GF-D8 (cell line): Measurements from ENCODE around the gene SORBS1.

ENCODE experiments used
- DNase-seq: peaks from one replicate; lab custom pipeline; 2025; lab: John Stamatoyannopoulos, UW

Gene SORBS1

DNA sequence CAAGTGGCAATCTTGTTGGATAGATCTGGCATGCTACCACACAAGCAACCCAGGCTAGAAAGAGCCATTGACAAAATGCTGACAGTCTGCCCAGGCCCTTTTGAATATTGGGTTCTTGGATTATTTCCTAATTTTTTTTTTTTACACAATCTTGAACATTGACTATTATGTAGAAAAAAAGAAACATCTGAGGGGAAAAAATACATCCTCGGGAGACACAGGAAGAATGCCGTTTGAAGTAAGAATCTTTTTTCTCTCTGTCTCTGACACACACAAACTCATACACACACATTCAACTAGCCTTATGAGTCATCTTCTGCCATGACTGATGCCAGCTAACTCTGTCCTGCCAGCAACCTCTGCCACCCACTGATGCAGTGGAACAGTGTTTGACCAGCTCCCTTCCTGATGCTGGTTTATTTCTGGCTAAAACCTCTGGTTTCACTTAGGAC is 47.2 kb downstream of the SORBS1 start:
- no peak for DNase-seq

DNA sequence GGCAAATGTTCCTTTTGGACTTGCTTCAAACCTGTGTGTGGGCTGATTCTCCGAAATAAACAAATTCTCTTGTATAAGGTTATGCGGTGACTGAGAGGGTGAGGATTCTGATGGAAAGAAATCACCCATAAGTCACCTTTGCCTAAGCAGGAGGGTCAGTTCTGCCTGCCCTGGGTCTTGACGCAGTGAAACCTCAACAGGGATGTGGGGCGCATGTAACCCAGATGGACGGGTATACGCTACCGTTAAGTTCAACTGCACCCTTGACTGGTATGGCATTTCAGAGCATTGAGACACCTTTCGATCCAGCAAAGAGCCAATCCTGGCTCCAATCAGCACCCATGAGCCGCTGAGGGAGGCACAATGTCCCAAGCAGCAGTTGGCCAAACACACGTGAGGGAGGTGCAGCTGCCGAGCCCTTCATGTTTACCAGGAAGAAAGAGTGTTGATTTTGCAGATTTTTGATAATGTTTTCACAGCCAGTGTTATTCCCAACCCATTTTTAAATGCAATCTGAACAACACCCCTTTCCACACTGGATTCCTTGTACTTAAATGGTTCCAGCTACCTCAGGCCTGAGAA is 48.1 kb downstream of the SORBS1 start:
- DNase-seq, result no peak

DNA sequence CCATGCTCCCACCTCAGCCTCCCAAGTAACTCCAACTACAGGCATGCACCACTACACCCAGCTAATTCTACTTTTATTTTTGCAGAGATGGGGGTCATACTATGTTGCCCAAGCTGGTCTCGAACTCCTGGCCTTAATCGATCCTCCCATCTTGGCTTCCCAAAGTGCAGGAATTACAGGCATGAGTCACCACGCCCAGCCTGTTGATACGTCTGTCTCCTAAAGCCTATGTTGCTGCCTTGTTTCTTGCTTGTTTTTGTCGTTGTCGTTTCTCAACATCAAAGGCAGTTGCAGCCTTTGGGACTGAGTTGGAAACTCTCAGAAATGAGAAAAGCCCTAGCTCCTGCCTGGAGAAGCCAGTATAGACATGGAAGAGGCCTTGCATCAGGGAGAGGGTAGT is 49.9 kb downstream of the SORBS1 start:
- no peak for DNase-seq

DNA sequence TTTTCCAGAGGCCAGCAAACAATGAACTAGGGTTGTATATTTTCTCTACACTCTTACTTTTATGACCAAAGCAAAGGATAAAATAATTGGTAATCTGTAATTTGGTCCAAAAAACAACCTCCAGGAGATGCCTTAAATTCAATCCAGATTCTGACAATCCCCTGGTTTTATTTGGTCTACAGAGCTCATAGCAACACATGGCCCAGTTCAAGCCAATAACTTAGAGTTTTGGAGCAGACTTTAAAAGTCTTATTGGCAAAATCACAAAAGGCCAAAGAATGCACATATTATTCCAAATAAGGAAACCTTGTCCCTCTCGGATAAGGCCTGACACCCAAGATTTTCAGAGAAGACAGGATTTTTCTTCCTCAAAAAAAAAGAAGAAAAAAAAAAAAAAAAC is 51.9 kb downstream of the SORBS1 start:
- no peak for DNase-seq

DNA sequence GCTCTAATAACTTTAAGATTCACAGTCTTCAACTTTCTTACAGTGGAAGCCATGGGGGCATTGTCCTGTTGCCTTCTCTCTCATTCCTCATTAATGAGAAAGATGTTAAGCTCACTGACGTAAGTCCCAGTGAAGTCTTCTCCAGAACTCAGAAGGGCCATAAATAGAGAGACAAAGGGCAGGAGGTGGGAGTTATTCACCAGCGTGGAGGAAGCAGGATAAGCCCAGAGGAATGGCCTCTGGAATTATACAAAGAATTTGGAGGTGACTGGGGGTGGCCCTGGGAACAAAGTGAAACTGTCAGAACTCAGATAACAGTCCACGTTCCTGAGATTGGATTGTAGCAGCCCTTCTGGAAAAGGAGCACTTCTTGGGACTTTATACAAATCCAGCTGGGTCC is 52.4 kb downstream of the SORBS1 start:
- DNase-seq, result no peak

DNA sequence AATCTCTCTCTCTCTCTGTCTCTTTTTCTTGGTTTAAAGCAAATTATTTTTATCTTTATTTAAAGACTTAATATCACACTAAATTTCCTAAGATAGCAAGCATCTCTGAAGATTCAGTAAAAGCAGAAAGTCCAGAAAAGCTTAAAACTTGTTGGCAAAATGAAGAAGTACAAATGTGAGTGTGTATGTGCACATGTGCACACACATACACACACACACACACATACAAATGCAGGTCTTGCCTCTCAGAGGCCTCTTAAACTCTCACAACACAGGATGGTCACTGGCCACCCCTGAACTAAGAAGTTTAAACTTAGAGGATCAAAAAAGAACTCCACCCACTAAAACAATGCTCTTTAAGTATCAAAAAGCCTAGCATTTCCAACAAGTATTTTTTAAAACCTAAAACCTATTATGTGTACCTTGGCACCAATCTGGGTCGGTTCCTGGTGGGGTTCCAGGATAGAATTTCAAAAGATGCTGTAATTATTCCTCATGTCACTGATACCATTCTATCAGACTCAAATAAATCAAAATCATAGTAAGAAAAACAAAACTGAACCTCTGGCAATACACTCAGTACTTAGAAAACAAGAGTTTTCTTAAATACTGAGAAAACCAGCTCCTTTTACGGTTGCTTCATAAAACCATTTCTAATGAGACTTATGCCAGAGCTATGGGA is 55.0 kb downstream of the SORBS1 start:
- no peak for DNase-seq

DNA sequence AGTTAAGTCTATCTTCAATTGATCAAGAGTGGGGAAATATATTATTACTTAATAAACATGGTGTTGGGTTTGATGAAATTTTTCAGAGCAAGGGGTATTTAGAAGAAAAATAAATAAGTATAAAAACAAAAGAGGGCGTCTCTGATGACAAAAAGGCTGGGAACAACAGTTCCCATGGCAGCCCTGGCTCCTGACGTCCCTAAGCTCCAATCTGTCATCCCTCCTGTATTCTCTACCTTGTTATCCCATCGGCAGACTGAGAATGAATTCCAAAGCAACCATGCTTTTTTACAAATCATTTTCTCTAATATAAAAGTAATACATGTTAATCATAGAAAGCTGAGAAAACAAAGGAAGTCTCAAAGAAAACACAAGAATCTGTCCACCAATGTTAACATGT is 55.5 kb downstream of the SORBS1 start:
- no peak for DNase-seq

DNA sequence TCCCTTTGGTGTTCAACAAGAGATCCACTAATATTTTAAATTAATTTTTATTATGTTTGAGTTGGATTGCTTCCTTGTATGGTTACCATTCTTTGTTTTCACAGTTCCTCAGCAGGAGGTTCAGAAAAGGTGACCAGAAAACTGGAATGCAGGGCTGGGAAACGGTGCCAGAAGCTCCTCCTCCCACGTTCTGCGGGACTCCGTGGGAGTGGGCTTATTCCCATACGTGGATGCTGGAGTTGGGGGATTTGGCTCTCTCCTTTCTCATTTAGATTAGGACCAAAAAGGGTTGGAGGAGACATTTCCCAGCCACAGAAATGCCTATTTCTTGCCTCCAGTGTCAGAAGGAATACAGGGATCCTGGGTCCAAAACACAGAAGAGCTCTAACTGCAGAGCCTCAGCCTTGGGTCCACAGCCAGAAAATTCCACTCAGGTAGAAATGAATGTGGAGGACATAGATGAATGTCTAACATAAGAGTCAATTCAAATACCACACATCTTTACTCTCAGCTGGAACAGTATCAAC is 56.0 kb downstream of the SORBS1 start:
- no peak for DNase-seq

DNA sequence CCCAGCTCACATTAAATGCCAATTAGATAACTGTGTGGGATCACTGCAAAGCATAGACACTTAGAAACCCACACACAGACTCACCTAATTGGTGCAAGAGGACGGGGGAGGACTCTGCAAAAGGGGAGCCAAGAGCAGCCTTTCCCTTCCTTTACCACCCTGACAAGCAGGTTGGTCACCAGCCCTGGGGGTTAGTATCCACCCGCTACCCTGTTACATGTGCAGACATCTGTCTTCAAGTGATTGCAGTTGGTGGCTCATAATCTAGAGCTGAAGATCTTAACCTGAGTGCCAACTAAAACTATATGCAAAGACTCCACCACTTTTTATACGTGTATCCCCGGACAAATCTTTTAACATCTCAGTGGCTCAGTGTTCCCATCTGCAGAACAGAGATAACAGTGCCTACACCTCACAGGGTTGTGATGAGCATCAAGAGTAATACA is 56.9 kb downstream of the SORBS1 start:
- DNase-seq, result no peak

DNA sequence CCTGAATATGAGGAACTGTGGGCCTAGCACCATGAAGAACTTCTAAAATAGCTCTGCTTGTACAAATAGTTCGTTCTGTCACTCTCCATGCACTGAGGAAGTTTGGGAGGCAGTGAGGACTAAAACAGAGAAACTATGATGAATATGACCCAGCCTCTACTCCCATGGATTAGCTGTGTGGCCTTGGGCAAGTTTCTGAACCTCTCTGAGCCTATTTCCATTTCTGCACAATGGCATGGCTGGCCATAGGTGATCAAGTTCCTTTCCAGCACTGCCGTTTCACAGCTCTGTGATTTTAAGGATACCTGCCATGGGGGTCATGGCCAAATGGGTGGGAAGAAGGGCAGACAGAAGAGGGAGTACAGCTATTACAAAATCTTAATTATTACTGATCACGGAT is 57.6 kb downstream of the SORBS1 start:
- DNase-seq, result no peak

DNA sequence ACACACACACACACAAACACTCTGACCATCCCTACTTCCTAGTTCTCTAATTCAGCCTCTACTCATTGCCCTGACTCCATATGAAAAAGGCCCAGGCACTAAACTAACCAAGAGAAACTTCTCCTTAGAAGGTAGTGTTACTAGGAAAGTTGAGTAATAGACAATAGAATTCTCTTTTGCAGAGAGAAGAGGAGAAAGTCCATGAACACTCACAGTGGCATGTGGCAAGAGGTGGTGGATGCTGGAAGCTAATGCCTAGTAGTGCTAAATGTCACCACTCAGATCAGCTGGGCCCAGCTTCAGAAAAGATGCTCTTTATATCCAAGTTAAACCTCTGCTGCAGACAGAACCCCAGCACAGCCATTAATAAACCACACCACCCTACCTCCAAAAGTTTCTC is 58.2 kb downstream of the SORBS1 start:
- DNase-seq, result no peak

DNA sequence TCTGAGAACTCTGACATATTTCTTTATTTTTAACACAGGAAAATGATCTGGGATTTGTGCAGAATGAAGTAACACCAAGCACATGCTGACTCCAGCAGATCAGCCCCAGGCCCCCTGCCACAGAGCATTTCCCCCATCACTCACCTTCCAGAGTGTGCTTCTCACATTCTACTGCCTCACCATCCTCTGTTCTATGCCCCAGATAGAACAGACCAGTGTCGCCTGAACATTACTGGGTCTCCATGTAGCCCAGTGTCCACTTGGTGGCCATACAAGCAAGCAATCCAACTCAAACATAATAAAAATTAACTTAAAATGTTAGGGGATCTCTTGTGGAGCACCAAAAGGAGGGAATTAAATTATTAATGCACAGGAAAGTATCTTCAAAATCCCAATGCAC is 58.8 kb downstream of the SORBS1 start:
- DNase-seq, result no peak

DNA sequence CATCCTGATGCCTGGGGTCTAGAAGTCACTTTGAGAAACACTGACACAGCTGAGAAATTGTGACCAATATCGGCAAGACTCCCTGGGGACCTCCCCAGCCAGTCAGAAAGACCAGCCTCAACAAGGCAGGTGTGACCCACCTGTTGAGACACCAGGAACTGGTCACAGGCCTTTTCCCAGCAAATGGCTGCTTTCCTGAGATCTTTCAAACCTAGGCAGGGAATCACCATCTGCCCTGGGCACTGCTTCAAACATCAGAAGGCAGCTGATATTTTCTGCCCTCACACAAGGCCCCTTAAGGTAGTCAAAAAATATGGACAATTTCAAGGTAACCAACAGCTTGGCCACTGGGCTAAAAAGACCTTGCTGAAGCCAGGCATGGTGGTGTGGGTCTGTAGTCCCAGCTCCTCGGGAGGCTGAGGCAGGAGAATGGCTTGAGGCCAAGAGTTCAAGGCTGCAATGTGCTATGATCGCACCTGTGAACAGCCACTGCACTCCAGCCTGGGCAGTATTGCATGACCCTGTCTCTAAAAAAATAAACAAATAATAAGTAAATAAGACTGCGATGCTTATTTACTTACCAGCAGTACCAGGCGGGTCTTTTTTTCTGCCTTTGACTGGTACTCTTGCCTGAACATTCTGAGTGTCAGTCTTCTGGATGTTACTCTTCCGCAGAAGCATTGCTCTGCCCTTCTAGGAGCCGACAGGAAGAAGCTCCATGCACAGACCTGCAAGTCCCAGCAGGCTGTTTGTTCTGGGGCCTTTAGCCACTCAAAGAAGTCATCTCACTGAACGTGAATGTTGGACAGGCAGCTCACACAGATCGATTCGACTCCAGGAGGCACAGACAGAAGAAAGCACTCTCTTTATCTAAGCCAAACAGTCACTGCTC is 59.7 kb downstream of the SORBS1 start:
- no peak for DNase-seq

DNA sequence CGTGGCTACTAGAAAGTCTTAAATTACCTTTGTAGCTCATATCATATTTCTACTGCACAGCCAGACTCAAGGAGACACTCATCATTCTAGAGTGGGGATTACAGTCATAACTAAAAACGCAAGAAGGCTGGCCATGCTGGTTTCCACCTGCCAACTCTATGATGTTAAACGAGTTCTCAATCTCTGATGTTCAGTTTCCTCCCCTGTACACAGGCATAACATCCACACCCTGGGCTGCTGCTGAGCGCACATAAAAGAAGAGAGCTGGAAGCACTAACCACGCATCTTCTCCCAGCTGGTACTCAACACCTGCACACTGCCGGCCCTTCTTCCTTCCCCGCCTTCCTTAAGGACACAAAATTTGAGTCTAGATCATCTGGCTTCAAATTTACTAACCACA is 60.5 kb downstream of the SORBS1 start:
- DNase-seq, result no peak

DNA sequence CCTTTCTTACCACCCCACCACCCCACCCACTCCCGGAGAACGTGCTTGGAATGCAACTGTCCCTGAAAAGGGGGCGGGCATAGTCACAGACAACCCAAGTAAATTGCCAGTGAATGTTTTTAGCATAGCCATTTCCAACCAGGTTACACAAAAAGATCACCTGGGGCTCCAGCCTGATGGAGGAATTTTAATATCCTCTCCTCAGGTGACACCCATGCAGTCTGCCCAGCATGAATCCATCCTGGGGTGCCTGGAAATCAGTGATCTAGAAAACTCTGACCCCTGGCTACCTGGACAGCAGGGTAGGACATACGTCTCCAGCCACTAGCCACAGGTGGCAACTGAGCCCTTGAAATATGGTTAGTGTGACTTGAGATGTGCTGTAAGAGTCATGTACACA is 61.1 kb downstream of the SORBS1 start:
- DNase-seq, result no peak

DNA sequence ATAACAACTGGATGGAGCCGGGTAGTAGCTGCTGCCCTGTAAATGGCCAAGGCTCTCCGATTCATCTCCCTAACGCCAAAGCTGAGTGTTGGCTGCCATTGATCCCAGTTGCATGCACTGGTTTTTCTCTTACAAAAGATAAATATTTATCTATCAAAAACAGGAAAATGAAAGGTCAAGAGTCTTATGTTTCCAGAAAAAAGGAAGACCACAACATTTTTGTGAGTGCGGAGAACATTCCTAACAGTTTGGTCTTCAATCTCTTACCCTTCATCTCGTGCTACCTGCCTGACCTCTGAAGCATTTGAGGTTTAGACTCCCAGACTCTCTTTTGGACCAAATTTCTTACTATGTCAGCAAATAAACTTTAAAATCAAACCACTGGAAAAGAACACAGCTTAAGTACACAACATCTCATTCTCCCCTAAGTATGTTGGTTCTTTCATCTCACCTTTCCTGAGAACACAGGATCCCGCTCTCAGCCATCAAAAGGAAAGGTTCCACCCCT is 61.6 kb downstream of the SORBS1 start:
- no peak for DNase-seq

DNA sequence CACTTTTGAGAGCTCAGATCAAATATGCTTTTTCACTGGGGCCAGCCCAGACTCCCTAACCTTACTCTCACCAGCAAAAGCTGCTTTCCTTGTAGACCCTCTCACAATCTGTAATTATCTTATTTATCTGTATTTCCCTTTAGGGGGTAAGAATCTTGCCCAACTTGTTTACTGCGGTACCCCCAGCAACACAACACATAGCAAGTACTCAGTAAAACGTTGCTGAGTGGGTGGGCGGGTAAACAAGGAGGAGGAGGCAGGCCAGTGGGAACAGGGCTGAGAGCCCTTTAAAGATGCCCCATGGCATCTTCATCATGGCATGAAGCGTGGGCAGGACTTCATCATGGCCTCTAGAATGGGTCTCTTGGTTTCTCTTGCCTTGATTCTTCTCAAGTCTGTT is 64.2 kb downstream of the SORBS1 start:
- no peak for DNase-seq

DNA sequence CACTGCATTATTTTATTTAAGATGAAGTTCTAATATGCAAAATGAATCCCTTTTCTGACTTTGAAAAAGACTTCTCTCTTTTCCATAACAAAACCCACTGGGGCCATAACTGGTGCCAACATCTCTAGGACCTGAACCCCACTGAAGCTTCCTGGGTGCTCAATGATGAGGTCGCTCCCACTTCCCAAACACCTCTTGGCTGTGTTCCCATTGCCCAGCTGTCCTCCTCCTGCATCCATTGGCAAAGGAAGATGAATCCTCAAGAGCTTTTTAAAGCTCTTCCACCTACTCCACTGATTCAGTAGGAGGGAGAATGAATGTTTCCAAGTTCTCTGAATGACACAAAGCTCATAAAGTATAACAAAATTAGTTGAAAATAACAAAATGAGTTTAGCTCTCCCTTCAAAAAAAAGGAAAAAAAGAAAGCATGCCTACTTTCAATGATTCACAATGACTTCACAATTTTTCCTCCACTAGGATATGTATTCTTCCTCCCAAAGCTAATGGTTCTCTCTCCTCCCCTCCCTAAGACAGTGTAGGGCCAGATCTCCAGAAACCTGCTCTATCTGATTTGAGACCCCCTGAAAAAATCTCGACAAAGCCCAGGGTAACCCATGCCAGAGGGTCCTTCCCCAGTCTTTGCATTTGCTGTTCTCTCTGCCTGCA is 64.8 kb downstream of the SORBS1 start:
- no peak for DNase-seq

DNA sequence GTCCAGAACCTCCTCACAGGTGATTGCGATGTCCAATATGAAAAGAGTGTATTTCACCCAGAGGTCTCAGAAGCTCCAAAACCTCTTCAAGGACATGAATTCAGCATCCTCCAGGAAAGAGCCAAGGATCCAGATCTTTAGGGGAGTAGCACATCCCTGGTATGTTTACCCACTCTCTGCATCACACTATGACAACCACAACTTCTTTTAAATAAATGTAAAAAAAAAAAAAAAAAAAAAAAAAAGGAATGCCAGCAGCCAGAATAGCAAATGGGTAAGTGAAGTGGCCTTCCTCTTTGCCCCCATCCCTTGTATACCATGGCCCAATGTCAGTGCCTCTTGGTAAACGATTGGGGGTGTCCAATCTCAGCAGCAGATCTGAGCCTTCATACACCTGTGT is 67.3 kb downstream of the SORBS1 start:
- no peak for DNase-seq

DNA sequence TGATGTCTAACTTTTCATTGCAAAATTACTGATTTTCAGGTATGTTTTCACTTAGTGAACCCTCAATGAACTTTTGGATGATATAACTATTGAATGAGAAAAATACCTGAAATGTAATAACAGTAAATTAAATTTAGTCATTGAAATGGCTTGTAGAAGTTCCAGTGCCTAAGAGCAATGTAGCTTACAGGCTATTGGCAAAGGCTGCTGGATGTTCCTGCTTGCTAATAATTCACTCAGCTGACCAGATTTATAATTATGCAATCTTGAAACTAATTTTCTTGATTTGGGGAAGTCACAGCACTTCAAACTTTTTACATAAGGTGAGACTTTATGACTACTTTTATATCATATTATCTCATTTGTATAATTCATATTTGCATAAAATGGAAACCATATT is 73.2 kb downstream of the SORBS1 start:
- no peak for DNase-seq

DNA sequence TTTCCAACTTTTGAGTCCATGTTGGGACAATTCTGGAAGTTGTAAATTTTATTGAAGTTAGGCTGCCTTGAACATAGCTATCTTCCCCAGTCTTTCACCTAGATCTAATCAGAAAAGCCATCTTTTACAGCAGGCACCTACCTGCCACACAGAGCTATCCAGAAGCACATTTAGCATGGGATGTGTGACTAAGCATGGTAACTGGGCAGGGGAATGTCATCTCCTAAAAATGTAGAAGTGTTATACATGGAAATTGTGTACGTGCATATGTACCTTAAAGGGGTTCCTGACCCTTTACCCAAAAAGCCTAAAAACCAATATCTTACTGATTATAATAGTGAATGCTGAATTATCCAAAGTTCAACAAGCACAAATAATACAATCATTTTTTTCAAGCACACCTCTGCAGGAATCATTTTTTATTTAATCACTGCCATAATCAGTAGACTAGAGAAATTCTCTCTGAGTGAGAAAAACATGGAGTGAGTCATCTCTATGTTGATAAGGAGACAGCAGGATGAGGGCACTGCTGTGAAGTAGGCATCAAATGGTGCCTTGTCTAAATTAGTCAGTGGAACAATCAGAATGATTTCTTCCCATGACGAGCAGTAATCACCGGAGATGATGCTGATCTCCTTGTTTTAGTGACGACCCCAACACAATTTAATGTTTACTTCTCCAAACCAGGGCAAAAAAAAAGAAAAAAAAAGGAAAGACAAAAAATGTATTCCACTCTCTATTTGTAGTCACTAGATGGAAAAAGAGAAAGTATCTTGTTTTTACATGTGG is 75.9 kb downstream of the SORBS1 start:
- no peak for DNase-seq
